T-helper 17 cell (primary cell): ENCODE results near the gene GUCY2C. TPM values are rescaled to one million over a fixed set of nuclear protein-coding genes. Genes with fewer than 3 reads are reported as not detected.

ENCODE experiments used
- ATAC-seq: fragments of 150-1000 bp; cut with Tn5 transposase; 2 replicates; pipeline ENCODE4 v1.10.0; 2021; ENCODE audit warnings: mild to moderate bottlenecking, moderate library complexity
- DNase-seq, 3 donors: peaks; one replicate each; pipeline versions ENCODE4 v3.0.0 to v3.0.0-alpha.2; 2020 to 2021
- H3K9me3 ChIP-seq: one replicate; pipeline ENCODE4 v1.7.0; 2013; ENCODE audit warnings: low read length, mild to moderate bottlenecking; ENCODE audit not compliant: control insufficient read depth, poor library complexity, severe bottlenecking
- H3K27ac Mint-ChIP-seq: one replicate; pipeline ENCODE4 v1.8.0; 2022; ENCODE audit warnings: mild to moderate bottlenecking, moderate library complexity, mixed read lengths
- H3K27me3 Mint-ChIP-seq: one replicate; pipeline ENCODE4 v1.8.0; 2022; ENCODE audit warnings: mixed read lengths
- H3K36me3 Mint-ChIP-seq: one replicate; pipeline ENCODE4 v1.8.0; 2022; ENCODE audit warnings: low read depth, mixed read lengths
- H3K4me1 Mint-ChIP-seq: one replicate; pipeline ENCODE4 v1.8.0; 2022; ENCODE audit warnings: mild to moderate bottlenecking, mixed read lengths
- H3K4me3 Mint-ChIP-seq: one replicate; pipeline ENCODE4 v1.8.0; 2022; ENCODE audit warnings: mild to moderate bottlenecking, moderate library complexity, mixed read lengths
- total RNA-seq, 4 donors: library from RNA in 2 of 4; stranded (reverse) in 2 of 4; gene quantifications; one replicate each; pipeline ENCODE4 v1.2.3 and lab custom pipeline; 2022 to 2026

GUCY2C gene
- total RNA-seq, 2 donors from 2014 or later: not detected

GRCh38 chr12:14570231-14570630, 126.2 kb downstream of the GUCY2C start:
- no peaks in the 10 kb centered on the region for H3K9me3 ChIP-seq
- Mint-ChIP-seq H3K4me3 (no peak overlapping the region), H3K36me3 (peaks cover 2% of the 10 kb centered on the region), H3K27me3 (peaks cover 39% of the 10 kb centered on the region), H3K4me1 (peaks cover 6% of the 10 kb centered on the region), H3K27ac (no peak overlapping the region)
- ATAC-seq: no peak
- DNase-seq: no peak

GRCh38 chr12:14567351-14568162, 128.8 kb downstream of the GUCY2C start, which contains the start of gene PLBD1:
Gene PLBD1 (minus strand): TSS chr12:14567883. CDS start chr12:14567696, 187 bp downstream.
- peaks cover 2% of the 10 kb centered on the region for H3K36me3 Mint-ChIP-seq
- H3K4me1 Mint-ChIP-seq: peaks cover 4% of the 10 kb centered on the region
- DNase-seq (no peak), ATAC-seq (peak; percentile 39)
- H3K27me3 Mint-ChIP-seq: peaks cover 43% of the 10 kb centered on the region
- no peak within 1 kb of the TSS for H3K27ac Mint-ChIP-seq
- no peaks in the 10 kb centered on the region for H3K9me3 ChIP-seq
- H3K4me3 Mint-ChIP-seq: peak within 1 kb of the TSS; percentile 55

DNA sequence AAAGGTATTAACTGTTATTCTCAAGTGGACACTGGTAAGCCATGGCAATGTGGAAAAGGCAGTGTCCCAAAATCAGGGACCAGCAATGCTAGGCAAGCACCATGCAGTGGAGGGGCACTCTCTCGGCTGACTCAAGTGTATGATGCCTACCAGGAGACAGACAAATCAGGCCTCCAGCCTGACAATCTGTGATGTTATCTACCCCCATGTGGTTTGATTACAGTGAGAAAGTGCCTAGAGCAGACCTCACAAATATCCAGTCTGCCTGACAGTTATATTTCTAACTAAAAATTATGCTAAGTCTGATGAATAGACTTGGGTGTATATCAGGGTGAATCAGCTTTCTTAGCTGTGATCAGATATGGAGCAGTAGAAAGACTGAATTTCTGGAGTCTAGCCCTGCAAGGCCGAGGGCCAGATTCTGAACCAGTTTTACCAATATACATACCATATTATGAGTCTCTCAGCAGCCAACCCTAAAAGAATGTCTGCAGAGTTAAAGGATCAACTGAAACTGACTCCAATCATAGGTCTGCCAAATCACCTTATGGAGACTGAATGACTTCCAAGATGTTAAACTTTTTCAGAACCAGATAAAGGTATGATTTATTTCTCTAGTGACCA, 132.0 kb downstream of the GUCY2C start:
- Mint-ChIP-seq H3K4me3 (no peak overlapping the region), H3K36me3 (peaks cover 2% of the 10 kb centered on the region), H3K27me3 (peaks cover 31% of the 10 kb centered on the region), H3K4me1 (peaks cover 9% of the 10 kb centered on the region), H3K27ac (no peak overlapping the region)
- ATAC-seq (no peak), DNase-seq (no peak)
- no peaks in the 10 kb centered on the region for H3K9me3 ChIP-seq

DNA sequence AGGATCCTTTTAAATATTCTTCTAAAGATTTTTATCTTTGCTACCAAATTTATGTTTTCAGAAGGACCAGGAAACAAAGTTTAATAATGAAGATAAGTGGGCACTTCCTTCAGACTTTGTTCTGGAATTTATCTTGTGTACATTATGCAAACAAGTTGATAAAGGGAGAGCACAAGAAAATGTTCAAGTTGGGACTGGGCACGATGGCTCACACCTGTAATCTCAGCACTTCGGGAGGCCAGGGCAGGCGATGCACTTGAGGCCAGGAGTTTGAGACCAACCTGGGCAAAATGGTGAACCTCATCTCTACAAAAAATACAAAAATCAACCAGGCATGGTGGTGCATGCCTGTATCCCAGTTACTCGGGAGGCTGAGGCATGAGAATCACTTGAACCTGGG, 133.4 kb downstream of the GUCY2C start:
- ATAC-seq (no peak), DNase-seq (no peak)
- Mint-ChIP-seq H3K36me3 (no peaks in the 10 kb centered on the region), H3K27me3 (peaks cover 23% of the 10 kb centered on the region), H3K4me3 (no peak overlapping the region), H3K4me1 (peaks cover 12% of the 10 kb centered on the region), H3K27ac (no peak overlapping the region)
- no peaks in the 10 kb centered on the region for H3K9me3 ChIP-seq

Other genes with a start within 250 kb of the GUCY2C start
- gene PLBD1, start 128.7 kb downstream of the GUCY2C start, total RNA-seq: 1 to 10 TPM; 1.8 to 5.1 TPM
- gene WBP11, start 106.9 kb upstream of the GUCY2C start, total RNA-seq: 100 to 1,000 TPM; 124 to 129 TPM
- gene C12orf60, start 107.1 kb upstream of the GUCY2C start, total RNA-seq: under 1 TPM in 1 of 2 donors, not detected in 1; 0.27 TPM
- not detected for gene SMCO3, start 117.6 kb upstream of the GUCY2C start, total RNA-seq
- gene ART4, start 146.9 kb upstream of the GUCY2C start, total RNA-seq: under 1 TPM in 1 of 2 donors, not detected in 1; 0.05 TPM
- gene MGP, start 189.3 kb upstream of the GUCY2C start, total RNA-seq: 1 to 10 TPM in 1 of 2 donors, not detected in 1; 1.7 TPM
- gene ERP27, start 241.9 kb upstream of the GUCY2C start, total RNA-seq: 10 to 100 TPM in 1 of 2 donors, 1 to 10 TPM in 1; 9.9 to 14.9 TPM